HEK293 (cell line): Measurements from ENCODE around the gene HOXB1.

Experiments
- ATF2 ChIP-seq: fragments of 450-650 bp; formaldehyde crosslinking; IDR thresholded peaks from 2 replicates; pipeline ENCODE4 v1.5.1; 2016; ENCODE audit warnings: missing biosample characterization, missing genetic modification characterization, low read depth
- CTCF ChIP-seq: fragments of 450-650 bp; formaldehyde crosslinking; IDR thresholded peaks from 2 replicates; pipeline ENCODE4 v1.5.1; 2016; ENCODE audit warnings: missing biosample characterization, missing genetic modification characterization
- IKZF3 ChIP-seq: fragments of 450-650 bp; IDR thresholded peaks from 2 replicates; pipeline ENCODE4 v1.5.0; 2018; ENCODE audit warnings: missing biosample characterization, mild to moderate bottlenecking, missing genetic modification characterization, moderate library complexity
- RBAK ChIP-seq: fragments of 450-650 bp; formaldehyde crosslinking; IDR thresholded peaks from 2 replicates; pipeline ENCODE4 v1.5.1; 2016; ENCODE audit warnings: missing biosample characterization, missing genetic modification characterization
- REST ChIP-seq: fragments of 450-650 bp; formaldehyde crosslinking; IDR thresholded peaks from 2 replicates; pipeline ENCODE4 v1.5.1; 2016; ENCODE audit warnings: missing biosample characterization, missing genetic modification characterization
- SETDB1 ChIP-seq: IDR thresholded peaks from one replicate; pipeline ENCODE4 v1.6.1; 2017; ENCODE audit warnings: mild to moderate bottlenecking, low read length, moderate library complexity, mixed read lengths; ENCODE audit not compliant: insufficient read length
- TSHZ1 ChIP-seq: fragments of 450-650 bp; formaldehyde crosslinking; IDR thresholded peaks from 2 replicates; pipeline ENCODE4 v1.5.1; 2016; ENCODE audit warnings: missing biosample characterization, missing genetic modification characterization, borderline replicate concordance
- ZBTB26 ChIP-seq: fragments of 450-650 bp; formaldehyde crosslinking; optimal IDR thresholded peaks from 2 replicates; pipeline ENCODE3; 2016; ENCODE audit warnings: missing biosample characterization, mild to moderate bottlenecking, missing genetic modification characterization
- ZNF114 ChIP-seq: fragments of 450-650 bp; formaldehyde crosslinking; IDR thresholded peaks from 2 replicates; pipeline ENCODE4 v1.5.0; 2017; ENCODE audit warnings: missing biosample characterization, missing genetic modification characterization
- ZNF544 ChIP-seq: fragments of 450-650 bp; formaldehyde crosslinking; IDR thresholded peaks from 2 replicates; pipeline ENCODE4 v1.5.0; 2017; ENCODE audit warnings: missing biosample characterization, missing genetic modification characterization
- ZNF621 ChIP-seq: fragments of 450-650 bp; formaldehyde crosslinking; IDR thresholded peaks from 2 replicates; pipeline ENCODE4 v1.5.1; 2017; ENCODE audit warnings: missing biosample characterization, missing genetic modification characterization
- ZNF785 ChIP-seq: fragments of 450-650 bp; formaldehyde crosslinking; IDR thresholded peaks from 2 replicates; pipeline ENCODE4 v1.5.1; 2016; ENCODE audit warnings: missing biosample characterization, missing genetic modification characterization
- ZSCAN23 ChIP-seq: fragments of 450-650 bp; formaldehyde crosslinking; IDR thresholded peaks from 2 replicates; pipeline ENCODE4 v1.5.1; 2016; ENCODE audit warnings: missing biosample characterization, missing genetic modification characterization

- TF ChIP-seq SETDB1: no peak
- no peak for TF ChIP-seq CTCF (tag by site-specific recombination)
- no peak for TF ChIP-seq ZNF544 (tag by site-specific recombination)
- TF ChIP-seq ZNF114 (tag by site-specific recombination): no peak
- TF ChIP-seq TSHZ1 (tag by site-specific recombination): no peak
- TF ChIP-seq ZNF785 (tag by site-specific recombination): no peak
- no peak for TF ChIP-seq IKZF3 (tag by site-specific recombination)
- TF ChIP-seq ATF2 (tag by site-specific recombination): no peak
- no peak for TF ChIP-seq ZBTB26 (tag by site-specific recombination)
- no peak for TF ChIP-seq RBAK (tag by site-specific recombination)
- TF ChIP-seq ZSCAN23 (tag by site-specific recombination): no peak
- no peak for TF ChIP-seq REST (tag by site-specific recombination)
- TF ChIP-seq ZNF621 (tag by site-specific recombination): no peak
Observed at GRCh38 chr17:48483471-48484131, 47.2 kb downstream of the HOXB1 start.
